Neural progenitor cell (in vitro differentiated cells): Measurements from ENCODE around the gene MRPS34.

Experiments used
- CTCF ChIP-seq: fragments of 200-600 bp; sonication (generic); IDR thresholded peaks from 2 replicates; pipeline ENCODE4 v1.5.1; 2017; ENCODE audit warnings: antibody characterized with exemption, mild to moderate bottlenecking
- EZH2 ChIP-seq: fragments of 200-600 bp; sonication (generic); IDR thresholded peaks from 2 replicates; pipeline ENCODE4 v1.6.1; 2017; ENCODE audit warnings: antibody characterized with exemption, mild to moderate bottlenecking, moderate library complexity

DNA sequence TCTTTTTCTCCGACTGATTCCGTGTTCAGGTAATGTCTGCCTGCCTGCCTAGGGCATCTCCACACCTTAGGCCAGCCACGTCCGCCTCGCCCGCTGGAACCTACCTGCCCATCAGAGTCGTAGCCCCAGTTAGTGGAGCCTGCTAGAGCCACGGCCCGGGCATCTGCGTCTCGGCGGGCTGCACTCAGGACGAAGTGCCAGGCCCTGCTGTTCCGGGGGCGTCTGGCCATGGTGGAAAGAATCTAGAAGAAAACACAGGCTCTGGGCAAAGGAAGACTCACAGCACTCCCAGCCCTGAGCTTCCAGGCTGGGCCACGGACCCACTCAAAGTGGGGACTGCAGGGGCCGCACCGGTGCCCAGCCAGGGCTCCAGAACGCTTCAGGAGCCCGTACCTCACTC lies 8.3 kb upstream of the MRPS34 start:
- no peak for TF ChIP-seq CTCF
- TF ChIP-seq EZH2, result no peak
